H54 (cell line): ENCODE results near the gene KIDINS220.

Experiments used
- DNase-seq: peaks from one replicate; pipeline ENCODE4 v3.0.0; 2011; ENCODE audit warnings: low spot score, mixed read lengths; ENCODE audit not compliant: insufficient read length
- FAIRE-seq: peaks from 3 replicates; lab custom pipeline; 2011; peaks lifted over from hg19 to GRCh38; lab: Jason Lieb, UNC
- POLR2A ChIP-seq: IDR thresholded peaks from 2 replicates; pipeline ENCODE4 v1.6.1; 2011; ENCODE audit warnings: low read depth, mild to moderate bottlenecking, low read length

KIDINS220 gene

DNA sequence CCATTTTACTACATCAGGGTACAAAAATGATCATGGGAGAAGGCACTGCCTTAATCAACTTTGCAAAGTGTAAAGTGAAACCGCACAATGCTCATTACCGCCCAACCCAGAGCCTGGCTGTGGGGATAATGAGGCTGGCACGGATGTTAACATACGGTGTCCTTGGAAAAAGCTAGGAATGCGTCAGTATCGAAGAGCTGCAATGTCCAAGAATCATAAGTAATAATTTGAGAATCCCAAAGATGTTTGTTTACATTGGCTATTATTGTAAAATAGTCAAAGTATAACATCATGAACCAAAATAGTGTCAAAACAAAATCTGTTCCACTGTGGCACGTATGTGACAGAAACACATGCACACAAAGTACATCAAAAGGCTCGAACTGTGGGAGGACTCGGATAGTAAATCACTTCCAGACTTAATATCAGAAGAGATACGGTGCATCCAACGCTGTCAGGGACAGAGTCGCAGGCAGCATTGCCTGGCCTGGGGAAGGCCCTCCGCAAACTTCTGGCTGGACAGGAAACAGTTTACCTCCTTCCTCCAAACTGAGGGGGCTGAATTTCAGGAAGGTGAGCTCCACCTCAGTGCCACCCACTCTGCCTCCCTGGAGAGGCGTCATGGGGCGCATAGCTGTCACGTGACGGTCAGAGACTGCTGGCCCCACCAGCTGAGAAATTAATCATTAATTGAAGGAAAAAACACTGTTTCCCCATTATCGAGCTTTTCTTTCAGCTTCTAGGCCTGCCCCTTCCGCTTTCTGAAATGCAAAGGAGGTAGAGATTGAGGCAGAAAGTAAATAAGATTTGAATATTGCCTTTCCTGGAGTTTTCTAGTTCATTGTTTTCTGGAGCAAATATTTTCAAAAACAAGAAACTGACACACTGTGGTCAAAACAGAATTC, 157.3 kb downstream of the KIDINS220 start:
- DNase-seq (no peak), FAIRE-seq (no peak)
- peak; percentile 37; the same call in 1 of the 2 replicates for TF ChIP-seq POLR2A

DNA sequence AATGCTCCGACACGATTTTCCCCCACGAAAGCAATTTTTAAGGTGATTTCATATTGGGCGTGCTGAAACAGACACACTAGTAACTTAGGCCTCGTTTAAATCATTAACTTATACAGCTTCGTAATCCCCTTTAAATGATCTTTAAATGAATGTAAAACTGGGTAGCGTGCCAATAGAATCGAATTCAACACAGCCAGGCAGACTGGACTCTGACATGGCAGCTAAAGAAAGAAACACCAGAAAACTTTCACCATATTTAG, 157.9 kb downstream of the KIDINS220 start:
- FAIRE-seq (no peak), DNase-seq (no peak)
- TF ChIP-seq POLR2A = no peak
